HG03575 (cell line): ENCODE results near the gene CCDC142.
A peak's percentile ranks its signal among the peaks of the same experiment; 100 is the strongest.
"Not testable (repeated sequence)": the region's sequence is repeated elsewhere in the genome, so short reads cannot be mapped to it uniquely, and the experiment has no call there.

ENCODE experiments used
- ATAC-seq: cut with Tn5 transposase; IDR thresholded peaks from one replicate; pipeline ENCODE4 v1.9.1; 2021; ENCODE audit not compliant: unreplicated experiment, insufficient number of reproducible peaks, low FRiP score; ENCODE audit errors: extremely low read depth

Gene CCDC142

GRCh38 chr2:74454654-74455511, 27.9 kb downstream of the CCDC142 start, which contains the start of gene INO80B:
TSS of gene INO80B (plus strand) at chr2:74455087. CDS start at chr2:74455117, 30 bp downstream.
- peak; percentile 38 for ATAC-seq

GRCh38 chr2:74450570-74451190, 32.1 kb downstream of the CCDC142 start:
- ATAC-seq = no peak

GRCh38 chr2:74448771-74449170, 34.0 kb downstream of the CCDC142 start:
- ATAC-seq = no peak

GRCh38 chr2:74447230-74447999, 35.4 kb downstream of the CCDC142 start:
- ATAC-seq = no peak

- ATAC-seq = no peak
Measured at GRCh38 chr2:74444498-74445318, 38.1 kb downstream of the CCDC142 start.

GRCh38 chr2:74442483-74443297, 40.1 kb downstream of the CCDC142 start:
- not testable (repeated sequence) for ATAC-seq

GRCh38 chr2:74441690-74442482, 40.9 kb downstream of the CCDC142 start, which contains the start of gene RTKN:
TSS of gene RTKN (minus strand) at chr2:74441937. CDS start at chr2:74441816, 121 bp downstream.
- ATAC-seq = no peak

- no peak for ATAC-seq
Measured at GRCh38 chr2:74441170-74441689, 41.6 kb downstream of the CCDC142 start.

GRCh38 chr2:74440378-74441169, 42.2 kb downstream of the CCDC142 start:
- no peak for ATAC-seq

GRCh38 chr2:74439803-74440377, 42.9 kb downstream of the CCDC142 start:
- no peak for ATAC-seq

- no peak for ATAC-seq
Measured at GRCh38 chr2:74439373-74439772, 43.4 kb downstream of the CCDC142 start.

- no peak for ATAC-seq
Measured at GRCh38 chr2:74438248-74438647, 44.5 kb downstream of the CCDC142 start.

- ATAC-seq = no peak
Measured at GRCh38 chr2:74436848-74437695, 45.7 kb downstream of the CCDC142 start.

- ATAC-seq = no peak
Measured at GRCh38 chr2:74436111-74436805, 46.5 kb downstream of the CCDC142 start.
